PC-9 (cell line): ENCODE measurements around the gene COL18A1.

ENCODE experiments used
- CTCF ChIP-seq: fragments of 200-600 bp; sonication (generic); conservative IDR thresholded peaks from 2 replicates; pipeline ENCODE4 v1.6.1; 2017; ENCODE audit warnings: mixed run types, antibody characterized with exemption, mild to moderate bottlenecking, moderate library complexity
- EZH2 ChIP-seq: fragments of 200-600 bp; sonication (generic); IDR thresholded peaks from 2 replicates; pipeline ENCODE4 v1.8.0; 2017; ENCODE audit warnings: antibody characterized with exemption, low read depth

- TF ChIP-seq CTCF (no peak), EZH2 (no peak)
Measured at GRCh38 chr21:45529785-45530422, 124.9 kb downstream of the COL18A1 start.
